Measurements from ENCODE around the gene MORC1. TPM values are rescaled to one million over a fixed set of nuclear protein-coding genes. Genes with fewer than 3 reads are reported as not detected.

MORC1 gene, protein sequence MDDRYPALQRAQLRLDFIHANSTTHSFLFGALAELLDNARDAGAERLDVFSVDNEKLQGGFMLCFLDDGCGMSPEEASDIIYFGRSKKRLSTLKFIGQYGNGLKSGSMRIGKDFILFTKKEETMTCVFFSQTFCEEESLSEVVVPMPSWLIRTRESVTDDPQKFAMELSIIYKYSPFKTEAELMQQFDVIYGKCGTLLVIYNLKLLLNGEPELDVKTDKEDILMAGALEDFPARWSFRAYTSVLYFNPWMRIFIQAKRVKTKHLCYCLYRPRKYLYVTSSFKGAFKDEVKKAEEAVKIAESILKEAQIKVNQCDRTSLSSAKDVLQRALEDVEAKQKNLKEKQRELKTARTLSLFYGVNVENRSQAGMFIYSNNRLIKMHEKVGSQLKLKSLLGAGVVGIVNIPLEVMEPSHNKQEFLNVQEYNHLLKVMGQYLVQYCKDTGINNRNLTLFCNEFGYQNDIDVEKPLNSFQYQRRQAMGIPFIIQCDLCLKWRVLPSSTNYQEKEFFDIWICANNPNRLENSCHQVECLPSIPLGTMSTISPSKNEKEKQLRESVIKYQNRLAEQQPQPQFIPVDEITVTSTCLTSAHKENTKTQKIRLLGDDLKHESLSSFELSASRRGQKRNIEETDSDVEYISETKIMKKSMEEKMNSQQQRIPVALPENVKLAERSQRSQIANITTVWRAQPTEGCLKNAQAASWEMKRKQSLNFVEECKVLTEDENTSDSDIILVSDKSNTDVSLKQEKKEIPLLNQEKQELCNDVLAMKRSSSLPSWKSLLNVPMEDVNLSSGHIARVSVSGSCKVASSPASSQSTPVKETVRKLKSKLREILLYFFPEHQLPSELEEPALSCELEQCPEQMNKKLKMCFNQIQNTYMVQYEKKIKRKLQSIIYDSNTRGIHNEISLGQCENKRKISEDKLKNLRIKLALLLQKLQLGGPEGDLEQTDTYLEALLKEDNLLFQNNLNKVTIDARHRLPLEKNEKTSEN
- total RNA-seq (under 1 TPM in 4 of 7 donors, not detected in 3; 0.11 to 0.52 (median 0.15) TPM), polyA plus RNA-seq (under 1 TPM in 1 of 2 donors, not detected in 1; 0.05 TPM)
- long read RNA-seq, donor 1, result 0 reads
- long read RNA-seq, donor 2, partial matches to known transcripts, result 0 of 2 reads
- long read RNA-seq, donor 2, other reads (novel, unspliced or antisense), result 0 of 2 reads
- long read RNA-seq, donor 3, partial matches to known transcripts, result 1 of 1 reads
- long read RNA-seq, donor 3, other reads (novel, unspliced or antisense), result 0 of 1 reads

DNA sequence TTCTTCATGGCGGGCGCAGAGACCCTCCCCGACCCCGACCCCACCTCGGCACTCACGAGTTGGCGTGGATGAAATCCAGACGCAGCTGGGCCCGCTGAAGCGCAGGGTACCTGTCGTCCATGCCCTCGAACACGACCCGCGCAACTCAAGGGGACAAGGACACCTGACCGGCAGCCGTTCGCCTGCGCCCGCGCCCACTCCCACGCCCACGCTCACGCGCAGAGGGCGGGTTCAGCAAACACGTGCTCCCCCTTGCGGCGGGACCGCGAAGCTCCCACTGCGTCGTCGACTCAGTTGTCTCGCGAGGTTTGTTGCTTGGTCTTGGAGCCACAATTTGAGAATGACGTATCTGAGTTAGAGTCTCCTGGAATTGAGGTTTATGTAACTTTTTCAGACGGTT, at the start of gene MORC1:
Gene MORC1, minus strand, starts transcription at position 196 of the 400 bp plus-strand sequence. Its CDS starts 75 bp downstream, at position 121.
- H3K27ac ChIP-seq, result no peak within 1 kb of the TSS
- H3K36me3 ChIP-seq, result no peaks in the 10 kb centered on the region
- intact Hi-C loops (cut with DNase I), result no loop called here
- H3K4me3 ChIP-seq, result no peak within 1 kb of the TSS
- H3K9me3 ChIP-seq, result no peaks in the 10 kb centered on the region
- H3K27me3 ChIP-seq, result no peaks in the 10 kb centered on the region
- WGBS, 3 donors, result 95 to 96% (median 95%) methylated on average over 38 of the region's 38 CpGs
- peak in 1 of 5 donors; percentile 12 for DNase-seq
- H3K4me1 ChIP-seq (ENCODE audit: insufficient read depth), result peaks cover 4% of the 10 kb centered on the region
- TF ChIP-seq POLR2A (IDR thresholded peaks at IDR 0.05) (no peak), EP300 (IDR thresholded peaks at IDR 0.05) (no peak)
- TF ChIP-seq, protein P1, sequence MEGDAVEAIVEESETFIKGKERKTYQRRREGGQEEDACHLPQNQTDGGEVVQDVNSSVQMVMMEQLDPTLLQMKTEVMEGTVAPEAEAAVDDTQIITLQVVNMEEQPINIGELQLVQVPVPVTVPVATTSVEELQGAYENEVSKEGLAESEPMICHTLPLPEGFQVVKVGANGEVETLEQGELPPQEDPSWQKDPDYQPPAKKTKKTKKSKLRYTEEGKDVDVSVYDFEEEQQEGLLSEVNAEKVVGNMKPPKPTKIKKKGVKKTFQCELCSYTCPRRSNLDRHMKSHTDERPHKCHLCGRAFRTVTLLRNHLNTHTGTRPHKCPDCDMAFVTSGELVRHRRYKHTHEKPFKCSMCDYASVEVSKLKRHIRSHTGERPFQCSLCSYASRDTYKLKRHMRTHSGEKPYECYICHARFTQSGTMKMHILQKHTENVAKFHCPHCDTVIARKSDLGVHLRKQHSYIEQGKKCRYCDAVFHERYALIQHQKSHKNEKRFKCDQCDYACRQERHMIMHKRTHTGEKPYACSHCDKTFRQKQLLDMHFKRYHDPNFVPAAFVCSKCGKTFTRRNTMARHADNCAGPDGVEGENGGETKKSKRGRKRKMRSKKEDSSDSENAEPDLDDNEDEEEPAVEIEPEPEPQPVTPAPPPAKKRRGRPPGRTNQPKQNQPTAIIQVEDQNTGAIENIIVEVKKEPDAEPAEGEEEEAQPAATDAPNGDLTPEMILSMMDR (IDR thresholded peaks at IDR 0.05), result no peak

DNA sequence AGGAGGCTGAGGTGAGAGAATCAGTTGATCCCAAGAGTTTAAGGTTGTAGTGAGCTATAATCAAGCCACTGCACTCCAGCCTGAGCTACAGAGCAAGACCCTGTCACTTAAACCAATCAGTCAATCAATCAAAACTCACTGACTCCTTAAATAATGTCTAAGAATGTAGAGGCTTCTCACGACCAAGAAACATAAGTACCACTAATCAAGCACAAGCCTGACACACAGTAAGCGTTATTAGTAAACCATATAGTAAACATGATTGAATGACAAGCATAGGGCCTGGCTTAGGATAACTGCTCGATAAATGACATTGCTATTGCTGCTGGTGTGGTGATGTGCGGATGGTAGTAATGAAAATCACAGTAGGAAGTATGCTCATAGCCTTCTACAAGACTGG, 48.0 kb upstream of the MORC1 start:
- DNase-seq, result no peak
- Histone ChIP-seq H3K9me3 (no peaks in the 10 kb centered on the region), H3K27me3 (no peaks in the 10 kb centered on the region), H3K4me3 (no peak overlapping the region), H3K36me3 (no peaks in the 10 kb centered on the region), H3K27ac (no peak overlapping the region), H3K4me1 (ENCODE audit: insufficient read depth) (no peaks in the 10 kb centered on the region)
- WGBS, 3 donors, result 89 to 94% (median 92%) methylated on average over 4 of the region's 4 CpGs
- TF ChIP-seq POLR2A (IDR thresholded peaks at IDR 0.05) (no peak), EP300 (IDR thresholded peaks at IDR 0.05) (no peak)
- intact Hi-C loops (cut with DNase I), result no loop called here

DNA sequence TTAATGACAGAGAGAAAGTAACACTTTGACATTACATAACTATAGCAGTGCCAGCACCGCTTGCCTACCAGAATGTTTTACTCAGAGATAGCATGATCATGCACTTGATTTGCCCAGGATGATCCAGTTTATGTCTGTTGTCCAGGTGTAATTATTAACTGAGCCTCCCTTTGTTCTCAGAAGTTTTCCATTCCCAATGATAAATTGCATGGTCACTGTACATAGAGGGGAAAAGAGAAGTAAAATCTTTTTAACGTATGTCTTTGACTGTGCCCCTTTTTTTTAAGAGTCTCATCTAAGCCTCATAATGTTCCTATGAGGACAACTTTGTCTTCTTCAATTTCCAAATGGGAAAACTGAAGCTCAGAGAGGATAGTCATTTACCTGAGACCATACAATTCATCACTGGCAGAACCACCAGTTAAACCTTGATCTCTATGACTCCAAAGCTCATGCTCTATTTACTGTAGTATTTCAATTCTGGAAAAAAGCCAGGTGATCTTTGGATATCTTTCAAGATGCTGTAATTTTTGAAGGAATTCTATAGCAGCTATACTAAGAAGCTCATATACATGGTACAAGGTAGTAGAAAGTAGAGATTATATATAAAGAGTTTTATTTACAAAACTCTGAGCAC, 43.7 kb upstream of the MORC1 start:
- Histone ChIP-seq H3K27me3 (no peaks in the 10 kb centered on the region), H3K4me3 (no peak overlapping the region), H3K9me3 (no peaks in the 10 kb centered on the region), H3K27ac (no peak overlapping the region), H3K36me3 (no peaks in the 10 kb centered on the region), H3K4me1 (ENCODE audit: insufficient read depth) (no peaks in the 10 kb centered on the region)
- intact Hi-C loops (cut with DNase I), result no loop called here
- no peak for TF ChIP-seq EP300 (IDR thresholded peaks at IDR 0.05)
- TF ChIP-seq POLR2A (IDR thresholded peaks at IDR 0.05), result no peak
- TF ChIP-seq, protein P1 (IDR thresholded peaks at IDR 0.05), result no peak
- WGBS, 3 donors, result 41 to 74% (median 65%) methylated on average over 2 of the region's 2 CpGs
- no peak for DNase-seq

DNA sequence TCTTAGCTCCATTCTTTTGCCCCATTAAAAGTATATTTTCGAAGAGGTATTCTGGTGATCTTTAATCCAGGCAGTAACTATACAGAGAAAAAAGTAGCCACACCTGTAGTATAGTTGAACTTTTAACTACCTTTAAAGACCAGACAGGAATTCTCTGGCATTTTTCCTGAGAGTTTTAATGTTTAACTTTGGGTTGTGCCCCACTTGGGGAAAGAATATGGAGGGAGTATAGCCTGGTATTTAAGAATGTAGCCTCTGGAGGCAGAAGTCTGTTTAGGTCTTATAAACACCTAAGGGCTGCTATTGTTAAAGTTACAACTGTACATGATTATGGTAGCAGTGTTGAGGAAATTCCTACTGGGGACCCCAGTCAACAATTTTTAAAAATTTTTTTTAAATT, 37.9 kb upstream of the MORC1 start:
- WGBS, 3 donors, result 87 to 89% (median 87%) methylated on average over 1 of the region's 1 CpG
- TF ChIP-seq, protein P1 (IDR thresholded peaks at IDR 0.05), result no peak
- TF ChIP-seq POLR2A (IDR thresholded peaks at IDR 0.05), result no peak

More for the DNA sequence above, 37.9 kb upstream of the MORC1 start:
- no peaks in the 10 kb centered on the region for H3K36me3 ChIP-seq
- intact Hi-C loops (cut with DNase I), result no loop called here
- H3K4me1 ChIP-seq (ENCODE audit: insufficient read depth), result no peaks in the 10 kb centered on the region
- H3K9me3 ChIP-seq, result no peaks in the 10 kb centered on the region
- DNase-seq, result no peak
- no peak overlapping the region for H3K4me3 ChIP-seq
- H3K27me3 ChIP-seq, result no peaks in the 10 kb centered on the region
- H3K27ac ChIP-seq, result no peak overlapping the region
